HL-60 (cell line): ENCODE measurements around the gene UBE2G1.

Experiments
- DNase-seq, 2 experiments: peaks; one replicate each; pipeline ENCODE4 v3.0.0-alpha.2; 2010 to 2020; ENCODE audit warnings: low read depth in 1 of 2, low spot score in 1 of 2
- H3K27ac ChIP-seq: fragments of 250-450 bp; sonication (Bioruptor Pico); replicated peaks from 2 replicates; pipeline ENCODE4 v1.5.1; 2020; ENCODE audit warnings: mild to moderate bottlenecking, moderate library complexity
- H3K27me3 ChIP-seq: fragments of 250-450 bp; sonication (Bioruptor Pico); 2 replicates; pipeline ENCODE4 v1.5.1; 2021; ENCODE audit warnings: mild to moderate bottlenecking, moderate library complexity; ENCODE audit not compliant: insufficient read depth, poor library complexity, severe bottlenecking
- H3K4me3 ChIP-seq: replicated peaks from 2 replicates; pipeline ENCODE4 v1.5.1; 2011; ENCODE audit warnings: mild to moderate bottlenecking, control low read depth, low read length; ENCODE audit not compliant: insufficient read depth
- GABPA ChIP-seq: IDR thresholded peaks from 2 replicates; pipeline ENCODE4 v1.6.1; 2012; ENCODE audit warnings: low read depth
- POLR2AphosphoS5 ChIP-seq: IDR thresholded peaks from 2 replicates; pipeline ENCODE4 v1.6.1; 2012; ENCODE audit warnings: low read depth
- REST ChIP-seq: IDR thresholded peaks from 2 replicates; pipeline ENCODE4 v1.6.1; 2012; ENCODE audit warnings: low read depth; ENCODE audit not compliant: insufficient replicate concordance
- SPI1 ChIP-seq: IDR thresholded peaks from 2 replicates; pipeline ENCODE4 v1.6.1; 2012; ENCODE audit warnings: low read depth, mild to moderate bottlenecking, borderline replicate concordance
- TF ChIP-seq, protein P1 (sequence below): IDR thresholded peaks from one replicate; pipeline ENCODE4 v1.5.1; 2011; ENCODE audit warnings: low read length, control low read depth, inconsistent platforms; ENCODE audit not compliant: insufficient read depth

The UBE2G1 gene

GRCh38 chr17:4314618-4315017 lies 51.9 kb downstream of the UBE2G1 start:
- no peak overlapping the region for H3K27ac ChIP-seq
- H3K27me3 ChIP-seq, result no peaks in the 10 kb centered on the region
- TF ChIP-seq REST (no peak), SPI1 (no peak), POLR2AphosphoS5 (no peak), GABPA (no peak)
- TF ChIP-seq, protein P1, sequence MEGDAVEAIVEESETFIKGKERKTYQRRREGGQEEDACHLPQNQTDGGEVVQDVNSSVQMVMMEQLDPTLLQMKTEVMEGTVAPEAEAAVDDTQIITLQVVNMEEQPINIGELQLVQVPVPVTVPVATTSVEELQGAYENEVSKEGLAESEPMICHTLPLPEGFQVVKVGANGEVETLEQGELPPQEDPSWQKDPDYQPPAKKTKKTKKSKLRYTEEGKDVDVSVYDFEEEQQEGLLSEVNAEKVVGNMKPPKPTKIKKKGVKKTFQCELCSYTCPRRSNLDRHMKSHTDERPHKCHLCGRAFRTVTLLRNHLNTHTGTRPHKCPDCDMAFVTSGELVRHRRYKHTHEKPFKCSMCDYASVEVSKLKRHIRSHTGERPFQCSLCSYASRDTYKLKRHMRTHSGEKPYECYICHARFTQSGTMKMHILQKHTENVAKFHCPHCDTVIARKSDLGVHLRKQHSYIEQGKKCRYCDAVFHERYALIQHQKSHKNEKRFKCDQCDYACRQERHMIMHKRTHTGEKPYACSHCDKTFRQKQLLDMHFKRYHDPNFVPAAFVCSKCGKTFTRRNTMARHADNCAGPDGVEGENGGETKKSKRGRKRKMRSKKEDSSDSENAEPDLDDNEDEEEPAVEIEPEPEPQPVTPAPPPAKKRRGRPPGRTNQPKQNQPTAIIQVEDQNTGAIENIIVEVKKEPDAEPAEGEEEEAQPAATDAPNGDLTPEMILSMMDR, result no peak
- no peak for DNase-seq
- no peak overlapping the region for H3K4me3 ChIP-seq

DNA sequence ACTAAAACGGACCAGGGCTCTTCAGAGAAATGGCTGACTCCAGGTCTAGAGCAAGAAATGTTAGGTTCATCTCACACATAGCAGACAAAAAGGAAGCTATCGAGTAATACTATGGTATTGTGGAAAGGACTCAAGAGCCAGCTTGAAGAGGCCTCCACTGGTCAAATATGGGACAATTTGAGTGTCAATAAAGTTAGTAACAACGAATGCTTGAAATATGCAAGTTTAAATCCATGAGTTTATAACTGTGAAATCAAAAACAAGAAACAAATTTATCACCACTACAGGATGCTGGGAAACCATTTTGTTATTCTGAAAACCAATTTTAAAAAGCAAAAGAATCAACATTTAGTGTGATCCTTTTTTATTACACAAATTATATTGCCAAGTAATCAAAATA lies 52.3 kb downstream of the UBE2G1 start:
- no peak overlapping the region for H3K4me3 ChIP-seq
- H3K27me3 ChIP-seq, result no peaks in the 10 kb centered on the region

DNA sequence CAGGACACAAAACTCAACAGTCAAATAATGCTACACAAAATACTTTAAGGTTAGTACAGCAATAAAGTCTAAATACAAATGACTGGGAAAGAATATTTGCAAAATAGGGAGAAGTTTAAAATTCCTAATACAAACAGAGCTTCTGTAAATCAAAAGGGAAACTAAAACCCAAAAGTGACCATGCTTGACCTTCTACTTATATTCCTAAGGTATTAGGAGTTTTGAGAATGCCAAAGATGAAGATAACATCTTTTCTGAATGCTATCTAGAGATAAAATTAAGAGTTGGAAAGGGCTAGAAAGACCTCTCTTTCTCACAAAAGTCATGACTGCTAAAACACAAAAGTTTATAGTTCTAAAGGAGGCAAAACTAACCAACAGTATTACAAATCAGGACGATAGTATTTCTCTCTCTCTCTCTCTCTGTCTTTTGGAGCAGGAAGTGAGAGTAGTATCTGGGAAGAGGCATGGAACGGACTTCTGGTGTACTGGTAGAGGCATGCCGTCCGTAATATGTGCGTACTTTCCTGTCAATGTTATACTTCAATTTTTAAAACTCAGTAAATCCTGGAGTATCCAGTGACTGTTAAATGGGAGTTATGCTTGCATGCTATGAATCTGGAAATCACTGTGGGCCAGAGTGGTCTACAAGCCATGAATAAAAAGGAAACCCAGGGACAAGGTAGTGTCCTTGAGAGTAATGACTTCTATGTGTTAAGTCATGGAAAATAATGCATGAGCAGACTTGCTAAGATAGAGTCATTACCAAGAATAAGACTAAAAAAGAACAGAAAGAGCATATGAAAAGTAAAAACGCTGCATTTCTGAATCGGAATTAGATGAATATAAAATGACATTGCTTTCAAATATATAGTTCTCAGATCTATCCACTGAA lies 53.0 kb downstream of the UBE2G1 start:
- no peaks in the 10 kb centered on the region for H3K27me3 ChIP-seq
- no peak for DNase-seq
- TF ChIP-seq GABPA (no peak), POLR2AphosphoS5 (no peak), SPI1 (no peak), REST (no peak)
- TF ChIP-seq, protein P1, result no peak
- H3K27ac ChIP-seq, result no peak overlapping the region
- H3K4me3 ChIP-seq, result no peak overlapping the region

More for the DNA sequence above, 52.3 kb downstream of the UBE2G1 start:
- TF ChIP-seq REST, result no peak
- no peak for TF ChIP-seq SPI1
- TF ChIP-seq GABPA, result no peak
- TF ChIP-seq POLR2AphosphoS5, result no peak
- TF ChIP-seq, protein P1, result no peak
- no peak for DNase-seq
- H3K27ac ChIP-seq, result no peak overlapping the region
